ENCODE measurements around the gene LDB2.

The LDB2 gene

GRCh38 chr4:16483540-16483939, 414.9 kb downstream of the LDB2 start:
- no peak for DNase-seq (ENCODE audit: low spot score)

- no peak for DNase-seq (ENCODE audit: low spot score)
Observed at GRCh38 chr4:16480011-16480410, 418.4 kb downstream of the LDB2 start.

- no peak for DNase-seq (ENCODE audit: low spot score)
Observed at GRCh38 chr4:16472537-16472936, 425.9 kb downstream of the LDB2 start.

GRCh38 chr4:16467061-16467460, 431.4 kb downstream of the LDB2 start:
- no peak for DNase-seq (ENCODE audit: low spot score)

GRCh38 chr4:16466581-16466980, 431.9 kb downstream of the LDB2 start:
- DNase-seq (ENCODE audit: low spot score): no peak

GRCh38 chr4:16464651-16465050, 433.8 kb downstream of the LDB2 start:
- no peak for DNase-seq (ENCODE audit: low spot score)

- no peak for DNase-seq (ENCODE audit: low spot score)
Observed at GRCh38 chr4:16462656-16463055, 435.8 kb downstream of the LDB2 start.

GRCh38 chr4:16461362-16461761, 437.1 kb downstream of the LDB2 start:
- DNase-seq (ENCODE audit: low spot score): no peak

GRCh38 chr4:16457944-16458343, 440.5 kb downstream of the LDB2 start:
- DNase-seq (ENCODE audit: low spot score): no peak

All from cerebellar cortex (tissue), 1 donor.